ENCODE results near the gene MCM3. TPM values are rescaled to one million over a fixed set of nuclear protein-coding genes. Genes with fewer than 3 reads are reported as not detected.

Gene MCM3
- polyA plus RNA-seq, 1 of the 3 experiments (the other 2 are of a cell fraction): 62.4 TPM

- H3K9me3 ChIP-seq: no peaks in the 10 kb centered on the region; the same call in 1 of the 2 replicates
- H3K9me2 ChIP-seq: no peaks in the 10 kb centered on the region
- no peaks in the 10 kb centered on the region; the same call in 1 of the 2 replicates for H3K27me3 ChIP-seq (ENCODE audit: insufficient read depth)
- no peaks in the 10 kb centered on the region for H3K79me2 ChIP-seq (ENCODE audit: insufficient read depth)
- H3K27ac ChIP-seq (ENCODE audit: low read depth in 2 of 2, low read length in 1 of 2): no peak overlapping the region
- 0 out of 2 replicates have a peak overlapping the region, but pooled peaks have one; percentile 59 for H2AFZ ChIP-seq (ENCODE audit: low read depth)
- TF ChIP-seq SMC3 (IDR thresholded peaks at IDR 0.05; ENCODE audit: low read depth, low read length) (peak; percentile 57), EZH2phosphoT487 (IDR thresholded peaks at IDR 0.05; ENCODE audit: borderline replicate concordance, low read depth) (no peak), CTCF (IDR thresholded peaks at IDR 0.05) (peak; percentile 56), RAD21 (IDR thresholded peaks at IDR 0.05; ENCODE audit: low read length) (peak; percentile 74)
- WGBS (ENCODE audit: low lambda C conversion rate): 38% methylated on average over 14 of the region's 15 CpGs
- 0 out of 2 replicates have a peak overlapping the region, but pooled peaks have one; percentile 19 for H3K4me2 ChIP-seq
- peaks cover 3% of the 10 kb centered on the region for H3F3A ChIP-seq (replicated peaks; ENCODE audit: insufficient read depth)
- POLR2A ChIA-PET: no interaction called here
- peak; percentile 53 for DNase-seq
- no peak overlapping the region for H3K9ac ChIP-seq
- H3K4me3 ChIP-seq (ENCODE audit: low read depth in 2 of 2, low read length in 1 of 2): no peak overlapping the region; a peak in 1 of 4 replicates
- no peaks in the 10 kb centered on the region for H3K4me1 ChIP-seq (ENCODE audit: control insufficient read depth in 1 of 2, insufficient read depth in 2 of 2, low read depth in 1 of 2, low read length in 1 of 2)
- no peaks in the 10 kb centered on the region for H4K20me1 ChIP-seq (ENCODE audit: insufficient read depth)
- H3K36me3 ChIP-seq (replicated peaks in 1 of 2; ENCODE audit: control insufficient read depth in 1 of 2, insufficient read depth in 2 of 2, low read length in 1 of 2): no peaks in the 10 kb centered on the region
- CTCF ChIA-PET: interaction anchor here (0.5 to 3.3 kb wide), 32 partner anchors 9 to 1462 kb away, joined by 3 to 37 read pairs (median 4); no protein-coding TSS in a partner anchor
Observed at GRCh38 chr6:52233975-52234823, 50.3 kb downstream of the MCM3 start.

- Histone ChIP-seq H4K20me1 (ENCODE audit: insufficient read depth) (no peaks in the 10 kb centered on the region), H3K9me3 (no peaks in the 10 kb centered on the region; the same call in 1 of the 2 replicates), H3K9me2 (no peaks in the 10 kb centered on the region), H3K9ac (no peak overlapping the region), H3K79me2 (ENCODE audit: insufficient read depth) (no peaks in the 10 kb centered on the region), H3K36me3 (replicated peaks in 1 of 2; ENCODE audit: control insufficient read depth in 1 of 2, insufficient read depth in 2 of 2, low read length in 1 of 2) (no peaks in the 10 kb centered on the region), H3K27ac (ENCODE audit: low read depth in 2 of 2, low read length in 1 of 2) (no peak overlapping the region), H3K4me3 (ENCODE audit: low read depth in 2 of 2, low read length in 1 of 2) (no peak overlapping the region), H3F3A (replicated peaks; ENCODE audit: insufficient read depth) (peaks cover 3% of the 10 kb centered on the region), H2AFZ (ENCODE audit: low read depth) (no peak overlapping the region), H3K4me2 (no peak overlapping the region), H3K27me3 (ENCODE audit: insufficient read depth) (no peaks in the 10 kb centered on the region; the same call in 1 of the 2 replicates), H3K4me1 (ENCODE audit: control insufficient read depth in 1 of 2, insufficient read depth in 2 of 2, low read depth in 1 of 2, low read length in 1 of 2) (no peaks in the 10 kb centered on the region)
- 52% methylated on average over 4 of the region's 4 CpGs for WGBS (ENCODE audit: low lambda C conversion rate)
- CTCF ChIA-PET: interaction anchor here (0.9 to 3.3 kb wide), 8 partner anchors 10 to 187 kb away, joined by 3 to 37 read pairs (median 4); no protein-coding TSS in a partner anchor
- no peak for DNase-seq
- POLR2A ChIA-PET: no interaction called here
- TF ChIP-seq EZH2phosphoT487 (IDR thresholded peaks at IDR 0.05; ENCODE audit: borderline replicate concordance, low read depth) (no peak), USF1 (IDR thresholded peaks at IDR 0.05; ENCODE audit: borderline replicate concordance, low read depth) (no peak), CHD2 (IDR thresholded peaks at IDR 0.05; ENCODE audit: low read length, partially characterized antibody) (no peak), RFX5 (IDR thresholded peaks at IDR 0.05; ENCODE audit: low read length) (no peak), MXI1 (IDR thresholded peaks at IDR 0.05; ENCODE audit: low read depth, low read length) (no peak), GATA2 (CRISPR knock-in tag; IDR thresholded peaks at IDR 0.05) (no peak), SIN3A (IDR thresholded peaks at IDR 0.05; ENCODE audit: borderline replicate concordance, low read depth, low read length) (no peak), GABPA (IDR thresholded peaks at IDR 0.05; ENCODE audit: low read depth) (no peak), CTCF (IDR thresholded peaks at IDR 0.05) (no peak), FOXM1 (IDR thresholded peaks at IDR 0.05; ENCODE audit: low read depth) (no peak), REST (IDR thresholded peaks at IDR 0.05; ENCODE audit: low read depth, low read length) (no peak), MAX (IDR thresholded peaks at IDR 0.05; ENCODE audit: low read depth) (no peak), FOSL2 (IDR thresholded peaks at IDR 0.05; ENCODE audit: borderline replicate concordance, low read depth) (no peak), TEAD4 (IDR thresholded peaks at IDR 0.05; ENCODE audit: borderline replicate concordance, insufficient read depth) (no peak)
Observed at GRCh38 chr6:52233005-52233404, 51.5 kb downstream of the MCM3 start.

Data from SK-N-SH (cell line).